HepG2 (cell line): ENCODE data around the gene ZDHHC7. TPM values are rescaled to one million over a fixed set of nuclear protein-coding genes. Genes with fewer than 3 reads are reported as not detected.

Experiments used
- ARID4A ChIP-seq: sonication (generic); formaldehyde crosslinking; IDR thresholded peaks from 2 replicates; pipeline ENCODE4 v1.5.0; 2020; ENCODE audit warnings: mild to moderate bottlenecking, missing genetic modification reagents, borderline replicate concordance
- DPF2 ChIP-seq: sonication (generic); formaldehyde crosslinking; IDR thresholded peaks from 2 replicates; pipeline ENCODE4 v1.4.0; 2020; ENCODE audit warnings: mild to moderate bottlenecking, low read depth, missing genetic modification reagents, borderline replicate concordance
- FUBP1 ChIP-seq: sonication (generic); formaldehyde crosslinking; IDR thresholded peaks from 2 replicates; pipeline ENCODE4 v1.5.1; 2020; ENCODE audit warnings: missing genetic modification reagents, mild to moderate bottlenecking, borderline replicate concordance
- GMEB2 ChIP-seq: IDR thresholded peaks from 2 replicates; pipeline ENCODE4 v1.6.1; 2016; ENCODE audit warnings: missing biosample characterization, missing genetic modification reagents, low read depth
- JUNB ChIP-seq: sonication (generic); formaldehyde crosslinking; IDR thresholded peaks from 2 replicates; pipeline ENCODE4 v1.8.0; 2022; ENCODE audit warnings: missing genetic modification reagents, mild to moderate bottlenecking, borderline replicate concordance
- KAT7 ChIP-seq: IDR thresholded peaks from 2 replicates; pipeline ENCODE4 v1.6.1; 2018; ENCODE audit warnings: borderline replicate concordance, missing compliant biosample characterization
- KDM1A ChIP-seq: IDR thresholded peaks from 2 replicates; pipeline ENCODE4 v1.6.1; 2016; ENCODE audit warnings: missing compliant biosample characterization
- KLF13 ChIP-seq: sonication (generic); formaldehyde crosslinking; IDR thresholded peaks from 2 replicates; pipeline ENCODE4 v1.4.0; 2020; ENCODE audit warnings: mild to moderate bottlenecking, missing genetic modification reagents
- RAD21 ChIP-seq: fragments of 450-650 bp; formaldehyde crosslinking; IDR thresholded peaks from 2 replicates; pipeline ENCODE4 v1.5.0; 2020; ENCODE audit warnings: mild to moderate bottlenecking
- RXRA ChIP-seq: sonication (generic); formaldehyde crosslinking; IDR thresholded peaks from 2 replicates; pipeline ENCODE4 v1.5.1; 2020; ENCODE audit warnings: missing genetic modification reagents
- SIN3B ChIP-seq: fragments of 150-350 bp; IDR thresholded peaks from 2 replicates; pipeline ENCODE4 v1.6.1; 2014; ENCODE audit warnings: low read length
- SMARCE1 ChIP-seq: fragments of 450-650 bp; IDR thresholded peaks from 2 replicates; pipeline ENCODE4 v1.6.1; 2017; ENCODE audit warnings: borderline replicate concordance
- ZKSCAN8 ChIP-seq: IDR thresholded peaks from 2 replicates; pipeline ENCODE4 v1.6.1; 2016; ENCODE audit warnings: borderline replicate concordance, missing genetic modification reagents, missing compliant biosample characterization
- ZNF296 ChIP-seq: sonication (generic); formaldehyde crosslinking; conservative IDR thresholded peaks from 2 replicates; pipeline ENCODE4 v1.5.0; 2020; ENCODE audit warnings: mild to moderate bottlenecking, missing genetic modification reagents
- ZNF550 ChIP-seq: sonication (generic); formaldehyde crosslinking; IDR thresholded peaks from 2 replicates; pipeline ENCODE4 v1.4.0; 2020; ENCODE audit warnings: mild to moderate bottlenecking, missing genetic modification reagents, borderline replicate concordance
- ZNF567 ChIP-seq: sonication (generic); formaldehyde crosslinking; IDR thresholded peaks from 2 replicates; pipeline ENCODE4 v1.8.1; 2023; ENCODE audit warnings: mild to moderate bottlenecking, missing genetic modification reagents, borderline replicate concordance
- ZNF691 ChIP-seq: sonication (generic); formaldehyde crosslinking; IDR thresholded peaks from 2 replicates; pipeline ENCODE4 v1.4.0; 2020; ENCODE audit warnings: missing genetic modification reagents, low read depth, mild to moderate bottlenecking, borderline replicate concordance
- ZNF788 ChIP-seq: sonication (generic); formaldehyde crosslinking; IDR thresholded peaks from 2 replicates; pipeline ENCODE4 v1.5.0; 2020; ENCODE audit warnings: mild to moderate bottlenecking, missing genetic modification reagents, borderline replicate concordance
- ZUFSP ChIP-seq: sonication (generic); formaldehyde crosslinking; IDR thresholded peaks from 2 replicates; pipeline ENCODE4 v1.9.0; 2021; ENCODE audit warnings: missing genetic modification reagents, mild to moderate bottlenecking, borderline replicate concordance
- polyA plus RNA-seq, 8 experiments: library from polyadenylated mRNA; depleted of rRNA in 3 of 8; stranded (reverse) in 7 of 8; unstranded in 1 of 8; fragments of >200 nt; fragmentation: Illumina TruSeq in 4 of 8; extraction: Trizol in 4 of 8; gene quantifications; 2 replicates each; pipeline versions ENCODE4 v1.2.1 to v1.2.3, GENCODE V29; 2011 to 2016; ENCODE audit warnings: low read depth in 4 of 8, missing spikeins in 1 of 8, mixed read lengths in 1 of 8; ENCODE audit not compliant: insufficient read depth in 1 of 8
- total RNA-seq, 5 experiments: library from RNA; depleted of rRNA; stranded (reverse); fragments of >200 nt; fragmentation: Illumina TruSeq; extraction: Trizol; gene quantifications; 2 replicates each; pipeline ENCODE4 v1.2.3, GENCODE V29; 2016; ENCODE audit warnings: low read depth in 1 of 5

Gene ZDHHC7
- total and polyA plus RNA-seq, 2 of the 13 experiments (the other 11 are each of a cell fraction or from before 2014, with no cell fraction given): 46.8 to 67.6 TPM

GRCh38 chr16:84950906-84951305 is 60.4 kb downstream of the ZDHHC7 start (continued):
- TF ChIP-seq GMEB2 (CRISPR knock-in tag) (no peak), ZNF296 (CRISPR knock-in tag) (no peak), RXRA (CRISPR knock-in tag) (0 out of 2 replicates have a peak, but pooled peaks have one; percentile 63), RAD21 (CRISPR knock-in tag) (0 out of 2 replicates have a peak, but pooled peaks have one; percentile 15), ZUFSP (CRISPR knock-in tag) (no peak), KLF13 (CRISPR knock-in tag) (0 out of 2 replicates have a peak, but pooled peaks have one; percentile 25), KDM1A (CRISPR knock-in tag) (peak; percentile 85; the same call in 1 of the 2 replicates), SMARCE1 (no peak), FUBP1 (CRISPR knock-in tag) (0 out of 2 replicates have a peak, but pooled peaks have one; percentile 32), ZNF550 (CRISPR knock-in tag) (no peak), ZNF567 (CRISPR knock-in tag) (no peak), JUNB (CRISPR knock-in tag) (no peak), DPF2 (CRISPR knock-in tag) (0 out of 2 replicates have a peak, but pooled peaks have one; percentile 15), ZNF788 (0 out of 2 replicates have a peak, but pooled peaks have one; percentile 48), ZNF691 (CRISPR knock-in tag) (peak; percentile 74; the same call in 1 of the 2 replicates), ZKSCAN8 (CRISPR knock-in tag) (no peak), ARID4A (CRISPR knock-in tag) (no peak; the same call in 1 of the 2 replicates), KAT7 (CRISPR knock-in tag) (no peak), SIN3B (no peak)
